Large intestine (tissue), 3 donors: ENCODE data around the gene PCBP3. TPM values are rescaled to one million over a fixed set of nuclear protein-coding genes. Genes with fewer than 3 reads are reported as not detected.
"Not testable (repeated sequence)": the region's sequence is repeated elsewhere in the genome, so short reads cannot be mapped to it uniquely, and the experiment has no call there.

Source experiments
- DNase-seq, 2 donors: peaks; one replicate each; pipeline versions ENCODE4 v3.0.0 to v3.0.0-alpha.2; 2013
- H3K27ac ChIP-seq: one replicate; pipeline ENCODE4 v1.5.1; 2013; ENCODE audit warnings: low read length
- H3K27me3 ChIP-seq: 2 replicates; pipeline ENCODE4 v1.6.1; 2013; ENCODE audit warnings: low read length; ENCODE audit not compliant: control insufficient read depth, insufficient read depth
- H3K36me3 ChIP-seq: 2 replicates; pipeline ENCODE4 v1.6.1; 2013; ENCODE audit warnings: low read length; ENCODE audit not compliant: control insufficient read depth, insufficient read depth
- H3K4me1 ChIP-seq: one replicate; pipeline ENCODE4 v1.6.1; 2013; ENCODE audit warnings: low read length; ENCODE audit not compliant: control insufficient read depth, insufficient read depth
- H3K4me3 ChIP-seq: one replicate; pipeline ENCODE4 v1.5.1; 2013; ENCODE audit warnings: low read length
- H3K9me3 ChIP-seq: one replicate; pipeline ENCODE4 v1.6.1; 2013; ENCODE audit warnings: mild to moderate bottlenecking, low read depth, low read length, moderate library complexity; ENCODE audit not compliant: control insufficient read depth
- WGBS: methylation state at CpG from one replicate; pipeline ENCODE4 v1.1.5; 2013; ENCODE audit warnings: low lambda C conversion rate; ENCODE audit not compliant: insufficient coverage; 5-methylcytosine and 5-hydroxymethylcytosine counted together
- polyA plus RNA-seq: library from polyadenylated mRNA; unstranded; fragments of 120-200 nt; gene quantifications from one replicate; pipeline ENCODE4 v1.2.1, GENCODE V29; 2013

Gene PCBP3
- polyA plus RNA-seq, 1 donor, result 7.4 TPM

DNA sequence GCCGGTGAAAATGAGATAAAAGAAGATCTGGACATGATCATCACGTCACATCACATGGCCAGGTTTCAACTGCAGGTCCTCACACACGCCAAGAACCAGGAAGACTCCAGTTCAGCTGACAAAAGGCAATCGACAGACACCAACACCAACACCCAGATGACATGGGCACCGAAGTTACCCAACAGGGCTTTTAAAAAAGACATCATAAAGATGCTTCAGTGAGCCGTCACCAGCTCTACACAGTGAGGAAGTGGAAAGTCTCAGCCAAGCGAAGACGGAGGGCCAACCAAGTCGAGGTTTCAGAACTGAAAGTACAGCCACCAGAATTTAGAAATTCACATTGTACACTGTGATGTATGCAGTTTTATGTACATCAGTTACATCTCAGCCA is 183.8 kb downstream of the PCBP3 start:
- 93% methylated on average over 3 of the region's 9 CpGs for WGBS
- Histone ChIP-seq H3K4me3 (no peak overlapping the region), H3K9me3 (no peaks in the 10 kb centered on the region), H3K27ac (no peak overlapping the region), H3K4me1 (peaks cover 5% of the 10 kb centered on the region), H3K27me3 (peaks cover 2% of the 10 kb centered on the region), H3K36me3 (no peaks in the 10 kb centered on the region)
- DNase-seq, result no peak

DNA sequence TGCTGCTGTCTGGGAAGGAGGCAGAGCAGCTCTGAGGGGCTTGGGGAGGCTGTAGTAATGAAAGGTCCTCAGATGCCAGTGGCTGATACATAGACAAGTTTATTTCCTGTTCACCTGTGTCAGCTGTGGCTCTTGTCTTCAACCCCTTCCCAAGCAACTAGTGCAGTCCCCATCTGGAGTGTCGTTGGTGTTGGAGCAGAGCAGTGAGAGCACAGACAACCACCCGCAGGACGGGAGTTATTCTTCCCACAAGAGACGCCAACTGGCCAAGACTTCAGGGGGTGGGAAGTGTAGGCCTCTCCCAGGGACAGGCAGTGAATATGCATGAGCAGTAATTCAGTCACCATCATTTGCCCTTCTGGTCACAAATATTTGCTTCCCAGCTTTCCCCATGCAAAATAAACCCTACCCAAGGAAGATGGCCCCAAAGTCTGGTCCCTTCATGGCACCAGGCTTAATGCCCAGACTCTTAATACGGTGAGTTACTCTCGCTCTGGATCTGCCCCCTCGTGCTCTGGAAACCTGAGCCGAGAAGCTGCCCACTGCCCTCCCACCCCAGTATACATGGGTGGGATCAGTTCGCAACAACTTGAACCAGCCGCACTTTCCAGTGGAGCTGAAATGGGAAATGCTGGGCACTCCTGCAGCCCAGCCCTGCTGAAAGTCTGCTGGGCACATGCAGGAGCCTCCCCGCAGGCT is 184.5 kb downstream of the PCBP3 start:
- Histone ChIP-seq H3K27me3 (no peaks in the 10 kb centered on the region), H3K4me1 (peaks cover 5% of the 10 kb centered on the region), H3K27ac (no peak overlapping the region), H3K9me3 (no peaks in the 10 kb centered on the region), H3K4me3 (no peak overlapping the region), H3K36me3 (no peaks in the 10 kb centered on the region)
- no peak for DNase-seq
- no CpG with 5 or more reads among the region's 11 CpGs for WGBS

DNA sequence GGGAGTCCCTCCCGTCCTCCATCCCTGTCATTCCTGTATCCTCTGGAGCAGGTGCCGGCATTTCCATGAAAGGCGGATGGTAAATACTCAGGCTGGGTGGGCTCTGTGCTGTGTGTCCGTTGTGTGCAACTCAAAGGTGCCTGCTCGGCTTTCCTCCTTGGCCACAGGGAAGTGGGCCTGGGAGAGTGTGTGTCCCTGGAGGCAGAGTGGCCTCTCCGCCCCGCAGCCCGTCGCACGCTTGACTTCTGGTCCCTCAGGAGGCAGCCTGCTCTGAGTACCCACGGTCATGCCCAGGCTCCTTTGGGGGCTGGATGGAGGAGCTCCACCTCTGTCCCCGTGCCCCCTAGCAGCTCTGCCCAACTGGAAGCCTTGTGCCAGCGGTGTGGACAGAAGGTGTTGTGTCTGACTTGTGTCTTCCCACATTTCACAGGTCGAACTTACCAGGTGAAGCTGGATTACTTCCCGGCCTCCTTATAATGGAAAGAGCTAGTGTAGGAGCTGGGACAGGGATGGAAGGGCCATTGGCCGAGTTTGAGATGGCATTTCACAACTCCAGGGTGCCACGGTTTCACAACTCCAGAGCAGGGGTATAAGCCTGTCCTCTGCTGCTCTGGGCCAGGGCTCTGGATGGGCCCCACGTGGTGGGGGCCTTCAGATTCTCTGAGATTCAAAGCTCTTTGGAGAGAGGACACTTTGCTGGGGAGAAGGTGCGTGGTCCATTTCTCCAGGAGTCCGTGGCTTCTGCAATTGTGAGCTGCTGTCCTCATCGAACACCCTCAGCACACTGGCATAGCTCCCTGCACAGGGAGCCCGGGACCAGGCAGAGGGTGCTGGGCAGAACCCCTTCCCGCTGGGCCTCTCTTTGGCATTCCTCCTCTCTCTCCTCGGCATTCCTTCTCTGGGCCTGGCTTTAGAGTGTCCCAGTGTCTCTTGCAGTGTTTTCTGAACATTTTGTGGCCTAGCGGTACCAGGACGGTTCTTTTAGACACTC is 185.3 kb downstream of the PCBP3 start:
- no peaks in the 10 kb centered on the region for H3K9me3 ChIP-seq
- H3K4me3 ChIP-seq, result no peak overlapping the region
- no peaks in the 10 kb centered on the region for H3K27me3 ChIP-seq
- WGBS, result no CpG with 5 or more reads among the region's 26 CpGs
- H3K36me3 ChIP-seq, result no peaks in the 10 kb centered on the region
- H3K27ac ChIP-seq, result no peak overlapping the region
- H3K4me1 ChIP-seq, result peaks cover 5% of the 10 kb centered on the region
- no peak for DNase-seq

DNA sequence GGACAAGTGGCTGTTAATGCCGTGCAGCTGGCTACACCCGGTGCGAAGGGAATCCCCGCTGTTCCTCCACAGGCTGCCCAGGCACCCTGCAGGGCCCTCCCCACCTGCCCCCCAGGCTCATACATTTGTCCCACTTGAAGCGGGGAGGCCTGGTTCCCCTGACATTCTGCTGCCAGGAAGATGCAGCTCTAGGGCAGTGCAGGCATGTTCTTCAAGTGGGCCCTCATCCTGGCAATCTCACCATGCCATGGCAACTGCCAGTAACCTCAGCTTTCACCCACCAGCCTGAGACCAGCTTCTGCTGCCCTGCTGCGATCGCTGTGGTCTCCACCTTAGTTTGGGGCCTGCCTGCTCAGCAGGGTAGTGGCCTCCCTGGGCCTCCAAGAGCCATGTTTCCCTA is 186.1 kb downstream of the PCBP3 start:
- H3K27me3 ChIP-seq, result no peaks in the 10 kb centered on the region
- no peak for DNase-seq
- WGBS, result no CpG with 5 or more reads among the region's 7 CpGs
- no peak overlapping the region for H3K27ac ChIP-seq
- H3K36me3 ChIP-seq, result no peaks in the 10 kb centered on the region
- H3K9me3 ChIP-seq, result no peaks in the 10 kb centered on the region
- H3K4me3 ChIP-seq, result no peak overlapping the region
- peaks cover 5% of the 10 kb centered on the region for H3K4me1 ChIP-seq

DNA sequence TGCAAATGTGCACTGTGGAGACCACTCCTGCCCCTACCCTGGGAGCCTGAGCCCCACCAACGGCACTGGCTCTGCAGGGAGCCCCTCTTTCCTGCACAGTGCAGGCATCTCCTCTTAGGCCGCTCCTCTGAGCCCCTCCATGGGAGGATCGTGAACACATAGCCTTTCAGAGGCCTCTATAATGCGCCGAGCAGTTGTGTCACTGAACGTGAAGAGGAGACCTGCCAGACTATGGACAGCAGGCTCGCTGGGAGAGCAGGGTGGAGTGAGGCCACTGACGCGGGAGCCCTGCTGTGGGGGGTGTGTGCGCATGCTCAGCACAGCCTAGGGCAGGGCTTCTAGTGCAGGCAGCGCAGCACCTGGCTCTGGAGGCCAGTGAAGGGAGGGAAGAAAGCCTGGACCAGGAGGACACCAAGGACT is 186.7 kb downstream of the PCBP3 start:
- H3K4me3 ChIP-seq, result no peak overlapping the region
- H3K27me3 ChIP-seq, result no peaks in the 10 kb centered on the region
- no CpG with 5 or more reads among the region's 11 CpGs for WGBS
- H3K9me3 ChIP-seq, result no peaks in the 10 kb centered on the region
- DNase-seq, result peak; percentile 53 to 58
- H3K36me3 ChIP-seq, result no peaks in the 10 kb centered on the region
- peaks cover 5% of the 10 kb centered on the region for H3K4me1 ChIP-seq
- no peak overlapping the region for H3K27ac ChIP-seq

DNA sequence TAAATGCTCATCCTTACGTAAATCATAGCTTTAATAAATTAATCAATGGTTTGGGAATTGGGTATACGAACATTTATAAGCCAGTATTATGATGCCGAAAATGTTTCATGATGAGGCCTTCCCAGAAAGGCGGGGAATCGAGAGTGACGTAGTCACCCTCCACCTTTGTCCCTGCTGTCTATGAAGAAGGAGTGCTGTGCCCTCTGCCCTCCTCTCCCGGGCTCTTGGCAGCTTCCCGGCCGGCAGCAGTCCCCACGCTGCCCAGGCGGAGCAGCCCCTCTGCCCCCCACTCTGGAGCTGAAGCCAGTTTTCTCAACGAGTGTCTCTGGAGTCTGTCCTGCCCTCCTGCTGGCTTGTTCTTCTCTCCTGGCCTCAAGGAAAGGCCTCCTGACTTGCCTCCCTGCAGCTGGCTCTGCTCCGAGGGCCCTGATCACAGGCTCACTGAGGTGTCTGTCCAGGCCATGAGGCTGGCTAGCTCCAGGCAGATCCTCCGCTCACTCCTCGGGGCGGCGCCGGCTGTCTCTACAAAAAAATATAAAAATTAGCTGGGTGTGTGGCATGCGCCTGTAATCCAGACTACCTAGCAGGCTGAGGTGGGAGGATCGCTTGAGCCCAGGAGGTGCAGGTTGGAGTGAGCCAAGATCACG is 187.3 kb downstream of the PCBP3 start:
- peak in 1 of 2 donors; percentile 42 for DNase-seq
- H3K4me1 ChIP-seq, result peaks cover 5% of the 10 kb centered on the region
- H3K9me3 ChIP-seq, result no peaks in the 10 kb centered on the region
- WGBS, result 100% methylated on average over 1 of the region's 21 CpGs
- no peaks in the 10 kb centered on the region for H3K27me3 ChIP-seq
- no peak overlapping the region for H3K27ac ChIP-seq
- H3K4me3 ChIP-seq, result no peak overlapping the region
- no peaks in the 10 kb centered on the region for H3K36me3 ChIP-seq

DNA sequence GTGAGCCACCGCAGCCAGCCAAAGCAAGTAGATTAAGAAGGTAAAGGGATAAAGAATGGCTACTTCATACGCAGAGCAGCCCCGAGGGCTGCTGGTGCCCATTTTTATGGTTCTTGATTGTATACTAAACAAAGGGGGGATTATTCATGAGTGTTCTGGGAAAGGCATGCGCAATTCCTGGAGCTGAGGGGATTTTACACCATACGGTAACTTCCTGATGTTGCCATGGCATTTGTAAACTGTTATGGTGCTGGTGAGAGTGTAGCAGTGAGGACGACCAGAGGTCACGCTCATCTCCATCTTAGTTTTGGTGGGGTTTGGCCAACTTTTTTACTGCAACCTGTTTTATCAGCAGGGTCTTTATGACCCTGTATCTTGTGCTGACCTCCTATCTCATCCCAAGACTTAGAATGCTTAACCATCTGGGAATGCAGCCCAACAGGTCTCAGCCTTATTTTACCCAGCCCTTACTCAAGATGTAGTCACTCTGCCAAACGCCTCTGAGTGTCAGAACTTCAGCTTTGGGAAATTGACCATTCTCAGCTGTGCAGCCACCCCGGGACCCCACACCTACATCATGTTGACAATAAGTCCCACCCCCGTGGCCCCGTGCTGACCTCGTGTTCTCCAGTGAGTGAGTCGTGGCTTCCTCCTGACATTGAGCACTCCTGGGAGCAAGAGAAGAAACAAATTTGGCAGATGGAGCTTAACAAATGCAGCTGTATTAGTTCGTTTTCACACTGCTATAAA is 188.6 kb downstream of the PCBP3 start:
- no CpG with 5 or more reads among the region's 14 CpGs for WGBS
- H3K9me3 ChIP-seq, result no peaks in the 10 kb centered on the region
- H3K4me1 ChIP-seq, result peaks cover 5% of the 10 kb centered on the region
- no peaks in the 10 kb centered on the region for H3K36me3 ChIP-seq
- no peak overlapping the region for H3K27ac ChIP-seq
- no peaks in the 10 kb centered on the region for H3K27me3 ChIP-seq
- no peak for DNase-seq
- H3K4me3 ChIP-seq, result no peak overlapping the region

DNA sequence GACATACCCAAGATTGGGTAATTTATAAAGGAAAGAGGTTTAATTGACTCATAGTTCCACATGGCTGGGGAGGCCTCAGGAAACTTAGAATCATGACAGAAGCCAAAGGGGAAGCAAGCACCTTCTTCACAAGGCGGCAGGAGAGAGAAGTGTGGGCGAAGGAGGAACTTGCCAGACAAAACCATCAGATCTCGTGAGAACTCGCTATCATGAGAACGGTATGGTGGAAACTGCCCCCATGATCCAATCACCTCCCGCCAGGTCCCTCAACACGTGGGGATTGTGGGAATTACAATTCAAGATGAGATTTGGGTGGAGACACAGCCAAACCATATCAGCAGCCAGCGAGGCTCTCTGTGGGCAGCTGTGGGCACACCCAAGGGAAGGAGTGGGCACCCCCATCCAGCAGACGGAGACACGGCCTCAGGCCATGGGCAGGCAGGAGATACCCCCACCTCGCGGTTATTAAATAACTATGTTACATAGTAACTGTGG is 189.3 kb downstream of the PCBP3 start:
- WGBS, result no CpG with 5 or more reads among the region's 12 CpGs

DNA sequence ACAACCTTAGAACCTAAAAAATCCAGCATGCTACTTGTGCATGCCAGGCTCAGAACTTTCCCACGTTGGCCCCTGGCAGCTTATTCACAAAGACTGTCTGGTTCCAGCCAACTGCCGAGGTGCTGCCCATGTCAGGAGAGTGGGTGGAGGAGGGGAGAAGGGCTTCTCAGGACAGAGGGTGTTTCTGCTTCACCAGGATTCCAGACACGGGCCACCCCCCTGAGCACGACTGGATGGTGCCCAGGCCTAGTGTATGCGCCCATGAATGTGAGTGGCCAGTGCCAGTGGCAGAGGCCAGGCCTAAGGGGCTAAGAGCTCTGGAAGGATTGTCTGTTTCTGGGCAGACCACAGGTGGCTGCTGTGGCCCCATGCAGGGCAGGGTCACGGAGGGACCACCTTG is 189.9 kb downstream of the PCBP3 start:
- H3K9me3 ChIP-seq, result no peaks in the 10 kb centered on the region
- no peaks in the 10 kb centered on the region for H3K27me3 ChIP-seq
- no CpG with 5 or more reads among the region's 6 CpGs for WGBS
- H3K4me3 ChIP-seq, result no peak overlapping the region
- H3K27ac ChIP-seq, result no peak overlapping the region
- H3K4me1 ChIP-seq, result peaks cover 5% of the 10 kb centered on the region
- no peak for DNase-seq
- no peaks in the 10 kb centered on the region for H3K36me3 ChIP-seq

More for the DNA sequence above, 189.3 kb downstream of the PCBP3 start:
- H3K27ac ChIP-seq, H3K9me3 ChIP-seq, H3K4me3 ChIP-seq, H3K27me3 ChIP-seq, H3K4me1 ChIP-seq, DNase-seq, H3K36me3 ChIP-seq: not testable (repeated sequence)
